OCI-LY7 (cell line): ENCODE results near the gene PIAS4. TPM values are rescaled to one million over a fixed set of nuclear protein-coding genes. Genes with fewer than 3 reads are reported as not detected.

Source experiments
- BruUV-seq: library from RNA; stranded (reverse); fragments of 400-500 nt; replicated peaks from 2 replicates; lab custom pipeline; 2021; lab: Mats Ljungman, UMichigan
- CTCF ChIA-PET: fragments of 300-600 bp; sonication (Branson Sonifier 250); formaldehyde crosslinking; loops from one replicate; lab custom pipeline; 2022; ENCODE audit warnings: antibody characterized with exemption; ENCODE audit not compliant: unreplicated experiment; lab: Charles Lee
- POLR2A ChIA-PET: fragments of 300-600 bp; sonication (Branson Sonifier 250); formaldehyde crosslinking; loops from one replicate; lab custom pipeline; 2022; ENCODE audit warnings: antibody characterized with exemption; lab: Charles Lee
- DNase-seq: peaks from one replicate; pipeline ENCODE4 v3.0.0-alpha.2; 2015; ENCODE audit warnings: low spot score
- H2AFZ ChIP-seq: fragments of 200-600 bp; sonication (generic), shearing (Covaris generic); 2 replicates; pipeline ENCODE4 v1.6.1; 2014; ENCODE audit warnings: mild to moderate bottlenecking, antibody characterized with exemption, low read length, moderate library complexity
- H3K27ac ChIP-seq: fragments of 200-600 bp; sonication (generic); 2 replicates; pipeline ENCODE4 v1.5.1; 2014; ENCODE audit warnings: mixed run types, low read depth, mild to moderate bottlenecking, moderate library complexity, low read length, inconsistent platforms; ENCODE audit not compliant: poor library complexity, severe bottlenecking
- H3K36me3 ChIP-seq: fragments of 200-600 bp; sonication (generic); 2 replicates; pipeline ENCODE4 v1.6.1; 2014; ENCODE audit warnings: mild to moderate bottlenecking, antibody characterized with exemption, low read length, moderate library complexity, mixed read lengths; ENCODE audit not compliant: insufficient read depth
- H3K4me1 ChIP-seq: fragments of 200-600 bp; sonication (generic); 2 replicates; pipeline ENCODE4 v1.5.1; 2014; ENCODE audit warnings: mild to moderate bottlenecking, low read length; ENCODE audit not compliant: insufficient read depth, poor library complexity, severe bottlenecking
- H3K4me2 ChIP-seq: fragments of 200-600 bp; sonication (generic); 2 replicates; pipeline ENCODE4 v1.6.1; 2014; ENCODE audit warnings: mild to moderate bottlenecking, low read length
- H3K4me3 ChIP-seq: fragments of 200-600 bp; sonication (generic); 2 replicates; pipeline ENCODE4 v1.5.1; 2014; ENCODE audit warnings: mild to moderate bottlenecking, low read depth, low read length; ENCODE audit not compliant: poor library complexity, severe bottlenecking
- H3K79me2 ChIP-seq: fragments of 200-600 bp; sonication (generic); 2 replicates; pipeline ENCODE4 v1.6.1; 2016; ENCODE audit warnings: low read depth, mild to moderate bottlenecking, low read length, moderate library complexity, mixed read lengths; ENCODE audit not compliant: insufficient read depth
- H3K9me2 ChIP-seq: fragments of 200-600 bp; sonication (generic); 2 replicates; pipeline ENCODE4 v1.6.1; 2016; ENCODE audit warnings: mild to moderate bottlenecking, low read length, mixed read lengths; ENCODE audit not compliant: insufficient read depth
- H3K9me3 ChIP-seq: fragments of 200-600 bp; sonication (generic); 2 replicates; pipeline ENCODE4 v1.6.1; 2014; ENCODE audit warnings: mild to moderate bottlenecking, mixed run types, low read length, mixed read lengths
- H4K20me1 ChIP-seq: fragments of 200-600 bp; sonication (generic); 2 replicates; pipeline ENCODE4 v1.6.1; 2014; ENCODE audit warnings: mild to moderate bottlenecking, antibody characterized with exemption, low read length, moderate library complexity, mixed read lengths; ENCODE audit not compliant: insufficient read depth
- CTCF ChIP-seq: fragments of 200-600 bp; sonication (generic); conservative IDR thresholded peaks from 2 replicates; pipeline ENCODE4 v1.5.1; 2014; ENCODE audit warnings: mild to moderate bottlenecking, antibody characterized with exemption, low read length, moderate library complexity, mixed read lengths
- EZH2phosphoT487 ChIP-seq: fragments of 200-600 bp; sonication (generic); IDR thresholded peaks from 2 replicates; pipeline ENCODE4 v1.6.1; 2018; ENCODE audit warnings: low read depth, borderline replicate concordance, mild to moderate bottlenecking, mixed run types, antibody characterized with exemption, low read length, moderate library complexity, mixed read lengths
- intact Hi-C: fragments of 100-400 bp; cut with micrococcal nuclease; formaldehyde crosslinking; loops from one replicate; pipeline ENCODE4 v1.10.0; 2022; ENCODE audit not compliant: unreplicated experiment
- total RNA-seq, 2 experiments: library from RNA; depleted of rRNA in 1 of 2; stranded (reverse); fragments of >200 nt in 1 of 2; shearing (Covaris generic) in 1 of 2; gene quantifications; 2 replicates each; pipeline ENCODE4 v1.2.3, GENCODE V29; 2014 to 2022

Gene PIAS4
- total RNA-seq, 2 experiments from 2014 or later, result 25.3 to 35.0 TPM

- H3K4me3 ChIP-seq, result no peak overlapping the region
- intact Hi-C loops, result no loop called here
- peaks cover 18% of the 10 kb centered on the region for H4K20me1 ChIP-seq
- H3K9me2 ChIP-seq, result no peaks in the 10 kb centered on the region
- ChIA-PET CTCF (interaction anchor here (0.7 kb wide), 1 partner anchor 295 kb away, joined by 3 read pairs; no protein-coding TSS in a partner anchor), POLR2A (no interaction called here)
- DNase-seq, result no peak
- H3K9me3 ChIP-seq, result no peaks in the 10 kb centered on the region
- BruUV-seq, result no TSS peak
- peaks cover 75% of the 10 kb centered on the region for H3K36me3 ChIP-seq
- no peak overlapping the region for H3K27ac ChIP-seq
- peaks cover 82% of the 10 kb centered on the region for H3K79me2 ChIP-seq
- H3K4me2 ChIP-seq, result no peak overlapping the region
- TF ChIP-seq EZH2phosphoT487 (no peak), CTCF (no peak)
- H3K4me1 ChIP-seq, result peaks cover 40% of the 10 kb centered on the region
- H2AFZ ChIP-seq, result no peak overlapping the region
Measured at GRCh38 chr19:4057931-4058692, 50.6 kb downstream of the PIAS4 start.

- no peaks in the 10 kb centered on the region for H3K9me2 ChIP-seq
- peak overlapping the region; percentile 73; the same call in 1 of the 2 replicates for H3K4me2 ChIP-seq
- ChIA-PET POLR2A (no interaction called here), CTCF (interaction anchor here (0.7 kb wide), 1 partner anchor 296 kb away, joined by 3 read pairs; no protein-coding TSS in a partner anchor)
- no TSS peak for BruUV-seq
- H3K4me3 ChIP-seq, result no peak overlapping the region
- intact Hi-C loops, result no loop called here
- H3K9me3 ChIP-seq, result no peaks in the 10 kb centered on the region
- H3K4me1 ChIP-seq, result peaks cover 46% of the 10 kb centered on the region
- H3K79me2 ChIP-seq, result peaks cover 82% of the 10 kb centered on the region
- H3K27ac ChIP-seq, result peak overlapping the region; percentile 37
- DNase-seq, result no peak
- no peak overlapping the region for H2AFZ ChIP-seq
- peaks cover 25% of the 10 kb centered on the region for H4K20me1 ChIP-seq
- TF ChIP-seq EZH2phosphoT487 (no peak), CTCF (no peak)
- peaks cover 75% of the 10 kb centered on the region for H3K36me3 ChIP-seq
Measured at GRCh38 chr19:4058693-4059452, 51.3 kb downstream of the PIAS4 start.
